Uterus (tissue), 4 donors: ENCODE data around the gene ANO7. TPM values are rescaled to one million over a fixed set of nuclear protein-coding genes. Genes with fewer than 3 reads are reported as not detected.
A peak's percentile ranks its signal among the peaks of the same experiment; 100 is the strongest.

ENCODE experiments used
- DNase-seq, 2 donors: peaks; one replicate each; pipeline ENCODE4 v3.0.0-alpha.2; 2019 to 2020
- H3K27ac ChIP-seq, 2 donors: fragments of 200-600 bp; sonication (generic); 1 replicate in 1 of 2; 2 replicates in 1 of 2; pipeline ENCODE4 v1.5.1; 2016 to 2018
- H3K27me3 ChIP-seq, 2 donors: fragments of 200-600 bp; sonication (generic); one replicate each; pipeline ENCODE4 v1.5.1; 2018 to 2019; ENCODE audit warnings: control low read depth in 1 of 2
- H3K36me3 ChIP-seq, 2 donors: fragments of 200-600 bp; sonication (generic); one replicate each; pipeline ENCODE4 v1.5.1; 2019; ENCODE audit warnings: control low read depth in 1 of 2
- H3K4me1 ChIP-seq, 2 donors: fragments of 200-600 bp; sonication (generic); one replicate each; pipeline ENCODE4 v1.5.1; 2018 to 2019; ENCODE audit warnings: control low read depth in 1 of 2
- H3K4me3 ChIP-seq, 2 donors: fragments of 200-600 bp; sonication (generic); 1 replicate in 1 of 2; 2 replicates in 1 of 2; pipeline ENCODE4 v1.5.1; 2018 to 2019; ENCODE audit warnings: mild to moderate bottlenecking in 1 of 2
- H3K9me3 ChIP-seq, 2 donors: fragments of 200-600 bp; sonication (generic); one replicate each; pipeline ENCODE4 v1.5.1; 2019; ENCODE audit warnings: control low read depth in 1 of 2
- CTCF ChIP-seq, 4 experiments: fragments of 200-600 bp in 2 of 4; fragments of 450-650 bp in 2 of 4; sonication (generic) in 2 of 4; IDR thresholded peaks; one replicate each; pipeline ENCODE4 v1.5.1; 2016 to 2019; ENCODE audit warnings: antibody characterized with exemption in 4 of 4, mild to moderate bottlenecking in 2 of 4, moderate library complexity in 1 of 4
- POLR2A ChIP-seq, 2 donors: fragments of 450-650 bp; IDR thresholded peaks; one replicate each; pipeline ENCODE4 v1.6.1; 2016; ENCODE audit warnings: antibody characterized with exemption in 2 of 2, mild to moderate bottlenecking in 1 of 2, moderate library complexity in 1 of 2
- intact Hi-C: fragments of 100-400 bp; cut with DNase I; formaldehyde crosslinking; loops from one replicate; pipeline ENCODE4 v1.15.1; 2023; ENCODE audit warnings: low total_unique reads
- total RNA-seq, 4 donors: library from RNA; depleted of rRNA in 3 of 4; stranded (reverse); fragments of >200 nt in 3 of 4; gene quantifications; one replicate each; pipeline versions ENCODE4 v1.1.0 to v1.2.4, GENCODE V29; 2014 to 2023
- donor health status: DM: yes; HTN: yes; CAD: no.

Gene ANO7
- total RNA-seq, 4 donors from 2014 or later = under 0.01 to 3.8 (median 0.21) TPM; not detected in 1

- H3K36me3 ChIP-seq = no peaks in the 10 kb centered on the region
- no peaks in the 10 kb centered on the region for H3K9me3 ChIP-seq
- peaks cover 0 to 4% of the 10 kb centered on the region in 2 donors for H3K4me1 ChIP-seq
- no peaks in the 10 kb centered on the region for H3K27me3 ChIP-seq
- TF ChIP-seq CTCF (IDR thresholded peaks at IDR 0.05) = no peak
- TF ChIP-seq POLR2A (IDR thresholded peaks at IDR 0.05) = no peak
- H3K4me3 ChIP-seq = peak within 1 kb of the TSS; percentile 51 to 82
- peak; percentile 90 to 93 for DNase-seq
- peak within 1 kb of the TSS; percentile 80 to 81 for H3K27ac ChIP-seq
- intact Hi-C loops = no loop called here
Measured at GRCh38 chr2:241148891-241149674, 39.4 kb upstream of the ANO7 start, which contains the start of gene PASK. TSS of gene PASK (minus strand) at chr2:241149472. CDS start at chr2:241143032, 6,440 bp downstream.

- H3K4me3 ChIP-seq = peak overlapping the region; percentile 51 to 82
- no peaks in the 10 kb centered on the region for H3K9me3 ChIP-seq
- intact Hi-C loops = no loop called here
- no peak for DNase-seq
- no peaks in the 10 kb centered on the region for H3K36me3 ChIP-seq
- peaks cover 0 to 4% of the 10 kb centered on the region in 2 donors for H3K4me1 ChIP-seq
- H3K27me3 ChIP-seq = no peaks in the 10 kb centered on the region
- TF ChIP-seq CTCF (IDR thresholded peaks at IDR 0.05) (no peak), POLR2A (IDR thresholded peaks at IDR 0.05) (no peak)
- peak overlapping the region in 1 of 2 donors; percentile 55 for H3K27ac ChIP-seq
Measured at GRCh38 chr2:241149675-241149924, 38.9 kb upstream of the ANO7 start.

- no peaks in the 10 kb centered on the region for H3K36me3 ChIP-seq
- intact Hi-C loops = no loop called here
- peak within 1 kb of the TSS; percentile 80 to 81 for H3K27ac ChIP-seq
- peaks cover 0 to 4% of the 10 kb centered on the region in 2 donors for H3K4me1 ChIP-seq
- peak in 1 of 2 donors; percentile 71 for TF ChIP-seq POLR2A (IDR thresholded peaks at IDR 0.05)
- TF ChIP-seq CTCF (IDR thresholded peaks at IDR 0.05) = peak in 2 of 4 experiments; percentile 18 to 24
- peak; percentile 92 to 93 for DNase-seq
- no peaks in the 10 kb centered on the region for H3K9me3 ChIP-seq
- H3K27me3 ChIP-seq = no peaks in the 10 kb centered on the region
- peak within 1 kb of the TSS; percentile 51 to 82 for H3K4me3 ChIP-seq
Measured at GRCh38 chr2:241149925-241150659, 38.4 kb upstream of the ANO7 start, which contains the start of gene PPP1R7. TSS of gene PPP1R7 (plus strand) at chr2:241150467. CDS start at chr2:241150496, 29 bp downstream.

GRCh38 chr2:241150660-241151530 lies 37.6 kb upstream of the ANO7 start:
- Histone ChIP-seq H3K27ac (peak overlapping the region; percentile 80 to 81), H3K27me3 (no peaks in the 10 kb centered on the region), H3K36me3 (no peaks in the 10 kb centered on the region), H3K9me3 (no peaks in the 10 kb centered on the region), H3K4me3 (peak overlapping the region; percentile 51 to 82), H3K4me1 (peaks cover 0 to 4% of the 10 kb centered on the region in 2 donors)
- intact Hi-C loops = no loop called here
- TF ChIP-seq POLR2A (IDR thresholded peaks at IDR 0.05) (no peak), CTCF (IDR thresholded peaks at IDR 0.05) (no peak)
- DNase-seq = no peak
